AG04450 (cell line): ENCODE results near the gene ADISSP. TPM values are rescaled to one million over a fixed set of nuclear protein-coding genes. Genes with fewer than 3 reads are reported as not detected.

ENCODE experiments used
- CTCF ChIA-PET: fragments of 300-600, 350-600 bp; formaldehyde crosslinking; extraction: SDS; loops from one replicate; lab custom pipeline; 2022; ENCODE audit warnings: antibody characterized with exemption, inconsistent platforms; lab: Charles Lee
- POLR2A ChIA-PET: fragments of 350-600 bp; formaldehyde crosslinking; extraction: SDS; loops from one replicate; lab custom pipeline; 2021; ENCODE audit warnings: antibody characterized with exemption, inconsistent platforms; lab: Yijun Ruan, JAX
- DNase-seq: peaks from one replicate; pipeline ENCODE4 v3.0.0-alpha.2; 2011; ENCODE audit warnings: low read depth, low spot score
- H3K27ac ChIP-seq: one replicate; pipeline ENCODE4 v1.5.1; 2012; ENCODE audit warnings: low read depth, low read length, control low read depth
- H3K27me3 ChIP-seq: one replicate; pipeline ENCODE4 v1.6.0; 2012; ENCODE audit warnings: low read length; ENCODE audit not compliant: control insufficient read depth, insufficient read depth
- H3K4me3 ChIP-seq: 2 replicates; pipeline ENCODE4 v1.5.1; 2011; ENCODE audit warnings: mild to moderate bottlenecking, low read depth, low read length, control low read depth
- H3K9me3 ChIP-seq: 2 replicates; pipeline ENCODE4 v1.5.1; 2012; ENCODE audit warnings: low read length; ENCODE audit not compliant: control insufficient read depth, insufficient read depth
- CTCF ChIP-seq: IDR thresholded peaks from 2 replicates; pipeline ENCODE4 v1.5.1; 2011; ENCODE audit warnings: low read depth, low read length, control low read depth, inconsistent platforms
- polyA plus RNA-seq: library from polyadenylated mRNA; depleted of rRNA; stranded (reverse); fragments of >200 nt; gene quantifications from 2 replicates; pipeline ENCODE4 v1.2.3, GENCODE V29; 2011

Gene ADISSP
- polyA plus RNA-seq, 1 experiment: 22.6 TPM

- H3K4me3 ChIP-seq: no peak overlapping the region
- DNase-seq: no peak
- H3K27ac ChIP-seq: no peak overlapping the region
- ChIA-PET POLR2A (no interaction called here), CTCF (interaction anchor here (3.1 kb wide), 1 partner anchor 23 kb away, joined by 13 read pairs; no protein-coding TSS in a partner anchor)
- H3K9me3 ChIP-seq: no peaks in the 10 kb centered on the region
- TF ChIP-seq CTCF: no peak
- peaks cover 44% of the 10 kb centered on the region for H3K27me3 ChIP-seq
These were observed 33.3 kb downstream of the ADISSP start for GRCh38 chr20:3734111-3734843.

- no peak for DNase-seq
- Histone ChIP-seq H3K9me3 (no peaks in the 10 kb centered on the region), H3K4me3 (no peak overlapping the region), H3K27ac (no peak overlapping the region), H3K27me3 (peaks cover 49% of the 10 kb centered on the region)
- ChIA-PET POLR2A (no interaction called here), CTCF (interaction anchor here (3.1 kb wide), 1 partner anchor 22 kb away, joined by 13 read pairs; no protein-coding TSS in a partner anchor)
- no peak for TF ChIP-seq CTCF
These were observed 34.2 kb downstream of the ADISSP start for GRCh38 chr20:3733119-3733995.

GRCh38 chr20:3732327-3733118 lies 35.0 kb downstream of the ADISSP start, which contains the start of gene HSPA12B:
TSS of gene HSPA12B (plus strand) at chr20:3732685. CDS start at chr20:3738675, 5,990 bp downstream.
- no peak for DNase-seq
- H3K27me3 ChIP-seq: peaks cover 53% of the 10 kb centered on the region
- ChIA-PET POLR2A (no interaction called here), CTCF (interaction anchor here (3.1 kb wide), 1 partner anchor 22 kb away, joined by 13 read pairs; no protein-coding TSS in a partner anchor)
- H3K4me3 ChIP-seq: no peak within 1 kb of the TSS; the same call in 1 of the 2 replicates
- no peak for TF ChIP-seq CTCF
- H3K27ac ChIP-seq: no peak within 1 kb of the TSS
- no peaks in the 10 kb centered on the region for H3K9me3 ChIP-seq

GRCh38 chr20:3731944-3732326 lies 35.6 kb downstream of the ADISSP start:
- Histone ChIP-seq H3K9me3 (no peaks in the 10 kb centered on the region), H3K27ac (no peak overlapping the region), H3K4me3 (no peak overlapping the region), H3K27me3 (peaks cover 53% of the 10 kb centered on the region)
- CTCF ChIA-PET: interaction anchor here (3.1 kb wide), 1 partner anchor 21 kb away, joined by 13 read pairs; no protein-coding TSS in a partner anchor
- POLR2A ChIA-PET: no interaction called here
- no peak for DNase-seq
- TF ChIP-seq CTCF: no peak
